IgD-negative memory B cell (primary cell): ENCODE data around the gene CRYGN. TPM values are rescaled to one million over a fixed set of nuclear protein-coding genes. Genes with fewer than 3 reads are reported as not detected.
A peak's percentile ranks its signal among the peaks of the same experiment; 100 is the strongest.

ENCODE experiments used
- H3K27ac Mint-ChIP-seq, 3 donors: one replicate each; pipeline ENCODE4 v1.8.0; 2020 to 2022; ENCODE audit warnings: mild to moderate bottlenecking in 3 of 3, mixed read lengths in 3 of 3, moderate library complexity in 1 of 3
- H3K27me3 Mint-ChIP-seq: one replicate; pipeline ENCODE4 v1.8.0; 2021; ENCODE audit warnings: mixed read lengths
- H3K36me3 Mint-ChIP-seq: one replicate; pipeline ENCODE4 v1.8.0; 2020; ENCODE audit warnings: mild to moderate bottlenecking, mixed read lengths
- H3K4me1 Mint-ChIP-seq, 3 donors: one replicate each; pipeline ENCODE4 v1.8.0; 2020 to 2022; ENCODE audit warnings: mixed read lengths in 3 of 3, mild to moderate bottlenecking in 1 of 3
- H3K4me3 Mint-ChIP-seq, 4 donors: one replicate each; pipeline ENCODE4 v1.8.0; 2020 to 2022; ENCODE audit warnings: mild to moderate bottlenecking in 4 of 4, mixed read lengths in 4 of 4, moderate library complexity in 3 of 4
- H3K9me3 Mint-ChIP-seq, 3 donors: one replicate each; pipeline ENCODE4 v1.8.0; 2020 to 2021; ENCODE audit warnings: mixed read lengths in 3 of 3, mild to moderate bottlenecking in 1 of 3
- polyA plus RNA-seq: library from polyadenylated mRNA; unstranded; fragments of 300-500 nt; fragmentation: Illumina TruSeq; gene quantifications from one replicate; pipeline ENCODE4 v1.2.3, GENCODE V29; 2021

CRYGN gene
- polyA plus RNA-seq, 1 donor from 2014 or later, result not detected

DNA sequence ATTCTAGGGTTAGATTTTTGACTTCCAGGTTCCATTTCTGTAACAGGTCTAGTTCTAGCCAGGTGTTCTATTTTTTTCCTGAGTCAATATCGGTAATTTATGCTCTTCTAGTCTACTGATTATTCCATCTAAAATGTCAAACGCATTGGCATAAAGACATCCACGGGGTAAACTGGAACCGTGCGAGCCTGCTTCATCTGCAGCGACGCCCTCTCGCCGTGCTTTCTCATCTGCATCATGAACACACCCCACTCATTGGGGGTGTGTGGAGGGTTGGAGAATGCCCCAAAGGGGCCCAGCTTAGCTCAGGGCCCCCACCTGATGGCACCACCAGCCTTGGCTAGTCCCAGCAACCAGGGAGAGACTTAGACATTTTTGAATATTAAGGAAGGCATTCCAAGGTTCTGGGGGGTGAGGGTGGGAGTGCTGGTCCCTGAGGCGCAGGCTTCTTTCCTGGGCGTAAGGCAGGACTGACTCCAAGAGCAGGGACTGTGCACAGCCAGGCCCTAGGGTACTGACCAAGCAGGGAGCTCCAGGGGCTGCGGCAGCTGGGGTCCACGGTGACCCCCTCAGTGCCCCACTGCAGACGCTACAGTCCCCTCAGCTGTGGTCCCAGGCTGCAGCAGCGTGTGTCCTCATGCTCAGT is 12.9 kb upstream of the CRYGN start:
- Mint-ChIP-seq H3K36me3 (no peaks in the 10 kb centered on the region), H3K9me3 (no peaks in the 10 kb centered on the region), H3K4me3 (no peak overlapping the region), H3K27me3 (peaks cover 3% of the 10 kb centered on the region), H3K4me1 (no peaks in the 10 kb centered on the region), H3K27ac (no peak overlapping the region)

DNA sequence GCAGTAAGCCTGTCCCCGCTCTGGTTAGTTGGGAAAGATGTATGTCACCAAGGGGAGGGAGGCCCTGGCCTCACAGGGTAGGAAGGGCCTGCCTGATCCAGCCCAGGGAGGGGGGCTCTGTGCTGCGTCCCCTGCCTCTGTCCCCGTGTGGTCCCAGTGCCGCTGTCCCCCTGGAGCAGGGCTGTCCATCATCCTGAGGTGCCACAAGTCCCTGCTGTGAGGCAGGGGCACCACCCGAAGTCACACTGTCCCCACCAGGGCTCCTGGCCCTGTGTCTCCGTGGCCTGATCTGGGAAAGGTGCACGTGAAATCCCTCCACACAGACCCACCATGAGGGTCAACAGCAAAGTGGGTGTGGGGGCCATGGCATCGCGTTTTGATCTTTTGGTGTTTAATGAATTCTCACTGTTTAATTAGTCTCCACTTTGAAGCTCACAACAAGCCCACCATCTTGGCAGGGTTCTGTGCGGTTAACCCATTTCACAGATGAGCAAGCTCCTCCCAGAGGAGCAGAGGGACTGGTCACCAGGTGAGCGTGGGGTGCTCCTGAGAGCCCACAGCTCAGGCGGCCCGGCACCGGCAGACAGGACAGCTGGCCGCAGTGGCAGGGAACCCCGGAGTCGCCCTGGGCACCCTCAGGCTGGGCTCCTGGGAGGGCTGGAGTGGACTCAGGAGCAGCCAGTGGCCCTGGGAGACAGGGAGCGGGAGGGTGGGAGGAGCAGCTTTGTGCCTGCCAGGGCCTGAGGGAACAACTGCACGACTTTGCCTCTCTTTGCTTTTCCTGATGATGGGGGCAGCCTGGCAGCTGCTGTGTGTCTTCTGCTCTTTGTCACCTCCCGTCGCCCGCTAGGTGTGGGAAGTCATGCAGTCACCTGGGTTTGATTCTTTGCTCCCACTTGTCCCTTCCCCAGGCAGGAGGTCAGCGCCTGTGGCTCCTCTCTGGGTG is 12.0 kb upstream of the CRYGN start:
- H3K27me3 Mint-ChIP-seq, result peaks cover 6% of the 10 kb centered on the region
- H3K36me3 Mint-ChIP-seq, result no peaks in the 10 kb centered on the region
- H3K4me3 Mint-ChIP-seq, result no peak overlapping the region
- H3K4me1 Mint-ChIP-seq, result no peaks in the 10 kb centered on the region
- no peak overlapping the region for H3K27ac Mint-ChIP-seq
- no peaks in the 10 kb centered on the region for H3K9me3 Mint-ChIP-seq

DNA sequence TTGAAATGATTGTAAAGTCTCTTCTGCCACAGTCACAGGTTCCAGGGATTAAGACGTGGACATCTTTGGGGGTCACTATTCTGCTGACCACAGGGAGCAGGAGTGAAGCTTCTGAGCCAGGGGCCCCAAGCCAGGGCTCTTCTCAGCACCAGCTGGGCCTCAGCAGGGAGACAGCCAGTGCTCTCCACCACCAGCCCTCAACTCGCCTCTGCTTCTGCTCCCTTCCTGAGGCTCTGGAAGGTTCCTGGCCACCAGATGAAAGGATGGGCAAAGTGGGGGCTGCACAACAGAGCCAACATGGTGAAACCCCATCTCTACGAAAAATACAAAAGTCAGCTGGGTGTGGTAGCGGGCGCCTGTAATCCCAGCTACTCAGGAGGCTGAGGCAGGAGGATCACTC is 11.2 kb upstream of the CRYGN start:
- no peaks in the 10 kb centered on the region for H3K9me3 Mint-ChIP-seq
- H3K4me1 Mint-ChIP-seq, result no peaks in the 10 kb centered on the region
- H3K36me3 Mint-ChIP-seq, result no peaks in the 10 kb centered on the region
- H3K27me3 Mint-ChIP-seq, result peaks cover 12% of the 10 kb centered on the region
- H3K27ac Mint-ChIP-seq, result no peak overlapping the region
- H3K4me3 Mint-ChIP-seq, result peak overlapping the region in 1 of 4 donors; percentile 61

DNA sequence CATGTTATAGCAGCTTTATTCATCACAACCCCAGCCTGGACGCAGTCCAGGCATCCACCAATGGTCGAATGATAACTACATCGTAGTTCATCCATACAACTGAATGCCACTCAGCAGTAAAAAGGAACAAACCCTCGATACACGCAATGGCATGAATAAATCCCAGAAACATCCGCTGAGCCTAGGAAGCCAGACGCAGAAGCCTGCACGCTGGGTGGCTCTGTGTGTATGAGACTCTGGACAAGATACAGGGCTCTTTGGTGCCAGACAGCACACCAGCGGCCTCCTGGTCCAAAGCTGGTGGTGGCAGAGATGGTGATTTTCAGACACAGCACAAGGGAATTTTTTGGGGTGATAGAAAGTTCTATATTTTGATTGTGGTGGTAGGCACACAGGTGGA is 10.0 kb upstream of the CRYGN start:
- Mint-ChIP-seq H3K9me3 (no peaks in the 10 kb centered on the region), H3K4me3 (peak overlapping the region in 3 of 4 donors; percentile 49 to 75 (median 75)), H3K4me1 (no peaks in the 10 kb centered on the region)

DNA sequence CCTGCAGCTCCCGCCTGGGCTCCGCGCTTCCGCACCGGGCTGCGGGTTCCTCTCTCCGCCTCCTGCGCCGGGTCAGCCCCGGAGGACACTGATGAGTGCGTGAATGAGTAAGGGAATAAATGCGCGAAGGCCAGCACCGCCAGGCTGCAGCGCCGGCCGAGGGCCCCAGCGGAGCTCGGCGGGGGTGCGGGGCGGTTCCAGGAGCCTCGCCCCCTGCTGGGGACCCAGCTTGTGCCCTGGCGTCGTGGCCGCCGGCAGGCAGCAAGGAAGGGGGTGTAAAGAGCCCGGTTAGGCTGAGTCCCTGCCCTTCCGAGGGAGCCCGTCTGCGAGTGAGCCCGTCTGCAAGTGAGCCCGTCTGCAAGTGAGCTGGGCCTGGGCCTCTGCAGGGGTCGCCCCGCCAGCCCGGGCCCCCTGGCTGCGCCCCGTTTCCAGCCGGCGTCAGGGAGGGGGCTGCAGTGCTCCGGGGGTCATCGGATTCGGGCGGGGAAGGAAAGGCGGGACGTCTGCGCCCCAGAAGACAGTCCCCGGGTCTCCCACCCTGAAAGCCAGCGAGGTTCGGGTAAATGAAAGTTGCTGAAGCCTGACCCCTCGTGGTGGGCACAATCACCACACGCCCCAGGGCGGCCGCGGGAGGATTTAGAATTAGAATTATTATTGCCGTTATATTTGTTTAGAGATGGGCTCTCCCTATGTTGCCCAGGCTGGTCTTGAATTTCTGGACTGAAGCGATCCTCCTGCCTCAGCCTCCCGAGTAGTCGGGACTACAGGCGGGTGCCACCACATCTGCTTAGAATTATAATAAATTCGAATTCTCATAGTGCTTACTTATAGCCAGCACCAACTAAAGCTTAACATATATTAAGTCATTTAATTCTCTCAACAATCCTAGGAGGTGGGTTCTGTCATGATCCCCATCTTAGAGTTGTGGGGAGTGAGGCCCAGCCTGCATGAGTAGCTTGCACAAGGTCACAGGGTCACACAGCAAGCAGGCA is 8.6 kb upstream of the CRYGN start:
- Mint-ChIP-seq H3K27me3 (peaks cover 12% of the 10 kb centered on the region), H3K4me1 (no peaks in the 10 kb centered on the region), H3K4me3 (peak overlapping the region; percentile 82 to 93 (median 88)), H3K9me3 (no peaks in the 10 kb centered on the region), H3K27ac (no peak overlapping the region), H3K36me3 (no peaks in the 10 kb centered on the region)

More for the DNA sequence above, 10.0 kb upstream of the CRYGN start:
- Mint-ChIP-seq H3K27me3 (peaks cover 12% of the 10 kb centered on the region), H3K36me3 (no peaks in the 10 kb centered on the region), H3K27ac (peak overlapping the region in 2 of 3 donors; percentile 26 to 63)

DNA sequence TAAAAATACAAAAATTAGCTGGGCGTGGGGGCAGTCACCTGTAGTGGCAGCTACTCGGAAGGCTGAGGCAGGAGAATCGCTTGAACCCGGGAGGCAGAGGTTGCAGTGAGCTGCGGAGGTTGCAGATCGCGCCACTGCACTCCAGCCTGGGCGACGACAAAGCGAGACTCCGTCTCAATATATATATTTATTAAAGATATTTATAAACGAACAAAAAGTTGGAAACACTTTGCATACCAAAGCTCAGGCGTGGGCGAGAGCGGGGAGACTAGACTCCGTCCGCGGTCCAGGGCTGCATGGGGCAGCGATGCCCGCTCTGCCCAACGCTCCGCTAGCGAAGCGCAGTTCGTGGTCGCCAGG is 7.9 kb upstream of the CRYGN start:
- Mint-ChIP-seq H3K9me3 (no peaks in the 10 kb centered on the region), H3K4me1 (no peaks in the 10 kb centered on the region), H3K36me3 (no peaks in the 10 kb centered on the region), H3K27me3 (peaks cover 14% of the 10 kb centered on the region), H3K4me3 (peak overlapping the region in 3 of 4 donors; percentile 68 to 93 (median 91)), H3K27ac (no peak overlapping the region)

DNA sequence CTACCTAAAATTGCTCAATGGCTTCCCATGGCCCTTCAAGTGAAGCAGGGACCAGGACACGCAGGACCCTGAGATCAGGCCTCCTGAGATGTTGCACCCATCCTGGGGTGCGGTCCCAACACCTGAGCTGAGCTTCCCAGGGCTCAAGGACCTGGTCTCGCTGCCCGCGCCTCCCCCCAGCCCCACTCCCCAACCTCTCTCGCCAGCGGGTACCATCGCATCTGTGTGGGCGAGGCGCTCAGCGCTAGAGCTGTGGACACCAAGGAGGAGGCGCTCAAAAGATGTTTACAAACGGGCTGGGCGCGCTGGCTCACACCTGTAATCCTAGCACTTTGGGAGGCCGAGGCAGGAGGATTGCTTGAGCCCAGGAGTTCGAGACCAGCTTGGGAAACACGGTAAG is 7.4 kb upstream of the CRYGN start:
- H3K27me3 Mint-ChIP-seq, result peaks cover 16% of the 10 kb centered on the region
- no peak overlapping the region for H3K27ac Mint-ChIP-seq
- H3K36me3 Mint-ChIP-seq, result no peaks in the 10 kb centered on the region

DNA sequence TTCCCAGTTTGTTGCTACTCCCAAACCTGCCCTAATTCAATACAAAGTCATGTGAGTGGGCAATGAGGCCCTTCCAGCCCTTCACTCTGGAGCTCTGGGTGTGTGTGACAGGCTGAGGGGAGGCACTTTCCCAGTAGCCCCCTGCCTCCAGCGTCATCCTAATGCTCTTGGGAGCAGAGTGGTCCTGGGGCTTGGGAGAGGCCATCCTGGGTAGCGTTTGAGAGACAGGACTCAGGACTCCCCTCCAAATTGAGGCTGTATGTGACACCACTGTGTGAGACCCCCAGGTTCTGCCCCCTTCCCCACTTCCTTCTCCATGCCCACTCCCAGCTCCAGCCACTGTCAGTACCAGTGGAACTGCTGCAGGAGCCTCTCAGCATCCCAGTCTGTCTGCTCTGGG is 6.5 kb upstream of the CRYGN start:
- peaks cover 0 to 1% (median 0%) of the 10 kb centered on the region in 3 donors for H3K4me1 Mint-ChIP-seq

More for the DNA sequence above, 7.4 kb upstream of the CRYGN start:
- no peaks in the 10 kb centered on the region for H3K4me1 Mint-ChIP-seq
- H3K4me3 Mint-ChIP-seq, result no peak overlapping the region
- H3K9me3 Mint-ChIP-seq, result no peaks in the 10 kb centered on the region

DNA sequence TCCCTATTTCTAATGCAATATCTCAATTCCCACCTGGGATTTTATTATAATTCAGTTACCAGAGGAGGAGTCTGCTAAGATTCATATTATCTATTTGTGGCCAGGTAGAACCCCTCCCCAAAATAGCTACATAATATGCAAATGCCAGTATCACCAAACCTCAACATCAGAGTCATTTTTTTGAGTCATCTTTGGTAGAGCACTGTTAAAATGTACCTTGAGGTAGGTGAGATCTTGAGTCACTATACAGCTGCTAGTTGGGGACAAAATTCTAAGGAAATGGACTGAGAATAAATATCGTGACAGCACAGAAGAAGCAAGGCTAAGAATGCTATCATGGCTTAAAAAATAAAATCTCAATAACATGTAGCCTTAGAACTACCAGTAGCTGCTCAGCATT is 4.7 kb upstream of the CRYGN start:
- peaks cover 26% of the 10 kb centered on the region for H3K27me3 Mint-ChIP-seq
- no peaks in the 10 kb centered on the region for H3K9me3 Mint-ChIP-seq
- H3K4me1 Mint-ChIP-seq, result peaks cover 0 to 3% (median 1%) of the 10 kb centered on the region in 3 donors
- H3K4me3 Mint-ChIP-seq, result no peak overlapping the region
- H3K27ac Mint-ChIP-seq, result no peak overlapping the region
- no peaks in the 10 kb centered on the region for H3K36me3 Mint-ChIP-seq

More for the DNA sequence above, 6.5 kb upstream of the CRYGN start:
- Mint-ChIP-seq H3K27ac (no peak overlapping the region), H3K4me3 (no peak overlapping the region), H3K36me3 (no peaks in the 10 kb centered on the region), H3K9me3 (no peaks in the 10 kb centered on the region), H3K27me3 (peaks cover 19% of the 10 kb centered on the region)

DNA sequence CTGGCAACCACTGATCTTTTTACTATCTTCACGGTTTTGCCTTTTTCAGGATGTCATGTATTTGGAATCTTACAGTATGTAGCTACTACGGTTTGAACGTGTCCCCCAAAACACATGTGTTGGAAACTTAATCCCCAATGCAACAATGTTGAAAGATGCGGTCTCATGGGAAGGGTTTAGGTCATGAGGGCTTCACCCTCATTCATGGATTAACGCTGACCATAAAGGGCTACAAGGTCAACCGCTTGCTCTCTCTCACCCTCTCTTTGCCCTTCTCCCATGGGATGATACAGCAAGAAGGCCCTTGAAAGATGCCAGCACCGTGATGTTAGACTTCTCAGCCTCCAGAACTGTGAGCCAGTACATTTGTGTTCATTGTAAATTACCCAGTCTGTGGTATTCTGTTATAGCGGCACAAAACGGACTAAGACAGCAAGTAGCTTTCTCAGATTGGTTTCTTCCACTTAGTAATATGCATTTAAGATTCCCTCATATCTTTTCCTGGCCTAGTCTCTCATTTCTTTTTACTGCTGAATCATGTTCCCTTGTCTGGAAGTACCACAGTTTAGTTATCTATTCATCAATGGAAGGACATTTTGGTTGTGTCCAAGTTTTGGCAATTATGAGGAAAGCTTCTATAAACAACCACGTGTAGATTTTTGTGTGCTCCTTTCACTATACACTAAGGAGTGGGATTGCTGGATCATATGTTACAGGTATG is 3.0 kb upstream of the CRYGN start:
- H3K4me1 Mint-ChIP-seq, result peaks cover 0 to 3% (median 1%) of the 10 kb centered on the region in 3 donors
- H3K27me3 Mint-ChIP-seq, result peaks cover 35% of the 10 kb centered on the region
- no peaks in the 10 kb centered on the region for H3K9me3 Mint-ChIP-seq
- no peak overlapping the region for H3K4me3 Mint-ChIP-seq
- H3K36me3 Mint-ChIP-seq, result no peaks in the 10 kb centered on the region
- H3K27ac Mint-ChIP-seq, result no peak overlapping the region

DNA sequence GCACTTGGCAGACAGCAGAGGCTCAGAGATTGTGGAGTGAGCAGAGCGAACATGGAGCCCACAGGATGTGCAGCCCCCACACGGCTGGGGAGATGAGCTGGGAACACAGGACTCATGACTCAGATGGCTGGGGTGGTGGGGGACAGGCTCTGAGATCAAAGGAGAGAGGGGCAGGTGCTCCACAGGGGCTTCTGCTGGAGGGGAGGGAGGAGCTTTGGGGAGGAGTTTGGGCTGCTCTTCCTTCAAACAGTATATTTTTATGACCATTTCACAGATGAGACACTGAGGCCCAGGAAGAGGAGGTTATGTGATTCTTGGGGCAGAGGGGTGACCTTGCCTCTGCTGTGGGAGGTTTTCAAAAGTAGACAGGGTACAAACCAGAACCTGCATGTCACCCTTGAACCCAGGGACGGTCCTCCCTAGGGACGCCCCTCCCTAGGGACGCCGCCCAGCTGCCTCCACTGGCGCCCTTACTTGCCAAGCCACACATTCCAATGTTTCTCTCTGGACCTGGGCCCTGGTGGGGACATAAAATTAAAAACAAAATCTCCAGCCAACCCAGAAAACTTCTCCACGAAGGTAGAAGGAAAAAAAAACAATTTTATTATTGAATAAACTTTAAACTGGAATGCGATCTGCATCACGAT is 981 bp upstream of the CRYGN start:
- Mint-ChIP-seq H3K4me1 (peaks cover 0 to 3% (median 1%) of the 10 kb centered on the region in 3 donors), H3K36me3 (no peaks in the 10 kb centered on the region), H3K27me3 (peaks cover 33% of the 10 kb centered on the region), H3K9me3 (no peaks in the 10 kb centered on the region), H3K27ac (peak overlapping the region in 1 of 3 donors; percentile 13), H3K4me3 (no peak overlapping the region)

DNA sequence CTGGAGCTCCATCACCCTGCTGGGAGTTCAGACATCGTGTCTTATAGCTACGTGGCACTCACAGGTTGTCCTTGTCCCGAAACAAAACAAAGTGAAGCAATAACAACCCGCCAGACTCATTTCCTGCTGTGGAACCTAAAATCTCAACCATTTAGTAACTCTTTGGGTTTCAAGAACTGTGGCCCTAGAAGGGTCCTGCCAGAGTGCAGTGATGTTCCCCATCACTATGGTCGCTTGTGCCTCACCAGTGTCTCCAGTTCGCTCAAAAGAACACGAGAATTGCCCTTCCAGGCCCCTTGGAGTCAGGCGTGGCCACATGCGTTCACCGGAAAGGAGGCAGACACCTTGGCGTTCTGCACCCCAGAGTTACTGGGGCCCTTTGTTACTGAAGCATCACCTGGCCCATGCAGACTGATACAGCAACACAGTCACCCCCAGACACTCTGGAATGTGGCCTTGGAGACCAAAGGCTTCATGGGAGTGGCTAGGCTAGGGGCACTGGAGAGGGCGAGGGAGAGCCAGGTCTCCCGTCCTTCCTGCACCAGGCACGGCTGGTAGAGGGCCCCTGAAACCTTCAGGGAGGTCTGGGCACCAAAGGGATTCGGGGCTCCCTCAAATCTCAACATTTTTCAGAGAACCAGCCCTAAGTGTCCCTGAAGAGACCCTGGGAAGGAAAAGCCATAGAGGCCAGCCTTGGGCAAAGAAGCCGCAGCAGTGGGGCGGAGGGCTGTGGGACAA is 908 bp downstream of the CRYGN start:
- H3K36me3 Mint-ChIP-seq, result no peaks in the 10 kb centered on the region
- H3K27ac Mint-ChIP-seq, result no peak overlapping the region
- H3K4me3 Mint-ChIP-seq, result no peak overlapping the region
- H3K9me3 Mint-ChIP-seq, result no peaks in the 10 kb centered on the region
- peaks cover 0 to 3% (median 1%) of the 10 kb centered on the region in 3 donors for H3K4me1 Mint-ChIP-seq
- peaks cover 33% of the 10 kb centered on the region for H3K27me3 Mint-ChIP-seq

DNA sequence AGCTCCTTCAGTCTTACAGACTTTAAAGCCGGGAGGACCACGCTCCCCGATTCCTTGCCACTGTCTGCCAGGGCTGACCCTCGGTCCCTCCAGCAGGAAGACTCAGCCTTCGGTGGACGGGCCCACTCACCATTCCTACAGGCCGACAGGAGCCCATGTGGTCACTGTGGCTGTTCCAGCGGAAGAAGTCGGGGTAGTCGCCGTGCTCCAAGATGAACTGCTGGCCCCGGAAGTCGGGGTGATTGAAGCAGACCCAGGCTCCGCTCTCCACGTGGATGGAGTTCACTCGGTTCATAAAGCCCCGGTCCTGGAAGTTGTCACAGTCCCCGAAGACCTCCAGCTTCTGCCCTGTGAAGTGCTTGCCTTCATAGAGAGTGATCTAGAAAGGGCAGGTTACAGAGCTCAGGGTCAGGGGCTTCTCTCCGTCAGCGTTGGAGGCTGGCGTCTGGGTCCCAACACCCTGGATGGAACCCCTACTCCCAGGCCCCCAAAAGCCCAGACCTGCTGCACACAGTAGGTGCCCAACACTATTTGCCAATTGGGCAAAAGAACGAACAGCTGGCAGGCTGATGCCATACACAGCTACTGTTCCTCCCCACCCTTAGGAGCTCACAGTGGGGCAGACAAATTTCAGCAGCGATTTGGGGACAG is 1.9 kb downstream of the CRYGN start:
- Mint-ChIP-seq H3K9me3 (no peaks in the 10 kb centered on the region), H3K4me3 (no peak overlapping the region), H3K36me3 (no peaks in the 10 kb centered on the region), H3K4me1 (peaks cover 0 to 5% (median 1%) of the 10 kb centered on the region in 3 donors), H3K27ac (no peak overlapping the region), H3K27me3 (peaks cover 33% of the 10 kb centered on the region)
